GM19397 (cell line): Measurements from ENCODE around the gene PLAGL2.

Experiments used
- ATAC-seq: cut with Tn5 transposase; IDR thresholded peaks from one replicate; pipeline ENCODE4 v1.9.1; 2021; ENCODE audit warnings: mild to moderate bottlenecking, moderate library complexity; ENCODE audit not compliant: unreplicated experiment

The PLAGL2 gene

DNA sequence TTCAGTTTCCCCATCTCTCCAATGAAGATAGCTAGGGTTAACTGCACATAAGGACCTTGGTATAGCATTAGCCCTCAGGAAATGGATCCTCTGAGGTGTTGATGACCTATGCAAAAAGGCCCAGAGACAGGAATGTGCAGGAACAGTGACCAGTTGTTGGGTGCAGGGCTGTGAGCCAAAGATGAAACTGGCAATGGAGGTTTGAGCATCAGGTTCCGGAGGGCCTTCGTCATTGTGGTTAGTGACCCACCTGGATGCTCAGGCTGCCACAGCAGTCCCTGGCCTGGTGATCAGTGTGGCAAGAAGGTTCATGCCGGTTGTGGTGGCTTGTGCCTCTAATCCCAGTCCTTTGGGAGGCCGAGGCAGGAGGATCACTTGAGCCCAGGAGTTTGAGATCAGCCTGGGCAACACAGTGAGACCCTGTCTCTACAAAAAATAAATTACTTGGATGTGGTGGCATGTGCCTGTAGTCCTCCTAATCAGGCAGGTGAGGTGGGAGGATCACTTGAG, 54.3 kb downstream of the PLAGL2 start:
- no peak for ATAC-seq

- no peak for ATAC-seq
Observed at GRCh38 chr20:32152421-32153155, 55.0 kb downstream of the PLAGL2 start.

- no peak for ATAC-seq
Observed at GRCh38 chr20:32150291-32150848, 57.2 kb downstream of the PLAGL2 start.

DNA sequence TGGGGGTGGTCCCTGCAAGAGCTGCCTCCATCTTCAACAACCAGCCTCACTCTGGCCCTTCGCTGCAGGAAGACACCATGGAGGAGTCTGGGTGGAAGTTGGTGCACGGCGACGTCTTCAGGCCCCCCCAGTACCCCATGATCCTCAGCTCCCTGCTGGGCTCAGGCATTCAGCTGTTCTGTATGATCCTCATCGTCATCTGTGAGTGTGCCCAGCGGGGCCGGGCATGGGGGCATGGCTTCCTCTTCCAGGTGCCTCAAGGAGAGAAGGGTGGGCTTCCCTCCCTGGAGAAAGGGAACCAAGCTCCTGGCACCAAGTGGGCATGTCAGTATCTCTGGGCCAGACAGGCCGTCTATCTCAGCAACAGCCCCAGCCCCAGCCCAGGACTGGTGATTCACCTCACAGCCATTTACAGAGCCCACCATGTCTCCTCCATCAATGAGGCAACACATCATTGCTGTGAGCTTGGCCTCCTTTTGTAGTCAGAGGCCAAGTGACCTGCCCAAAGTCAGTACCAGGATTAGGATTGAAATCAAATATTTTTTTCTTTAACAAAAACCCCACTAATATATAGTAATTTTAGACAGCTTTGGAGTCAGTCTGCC, 57.9 kb downstream of the PLAGL2 start:
- ATAC-seq: no peak

GRCh38 chr20:32144898-32145662, 62.5 kb downstream of the PLAGL2 start:
- no peak for ATAC-seq

DNA sequence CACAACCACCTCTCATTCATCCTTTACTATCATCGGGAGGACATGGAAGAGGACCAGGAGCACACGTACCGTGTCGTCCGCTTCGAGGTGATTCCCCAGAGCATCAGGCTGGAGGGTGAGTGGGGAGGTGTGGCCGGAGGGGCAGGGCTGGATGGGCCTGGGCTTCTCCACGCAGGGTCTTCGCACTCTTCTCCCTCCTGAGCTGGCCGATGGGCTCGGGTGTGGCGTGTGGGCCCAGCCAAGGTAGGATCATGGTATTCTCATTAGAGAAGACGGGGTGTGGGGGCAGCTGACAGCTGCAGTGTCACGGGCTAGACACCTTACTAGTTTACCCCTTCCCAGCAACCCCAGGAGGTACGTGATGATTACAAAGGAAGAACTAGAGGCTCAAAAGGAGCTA, 64.6 kb downstream of the PLAGL2 start:
- ATAC-seq: no peak
